ENCODE measurements around the gene NFYC.

GRCh38 chr1:40808444-40808843 is 116.9 kb downstream of the NFYC start:
- no peak for TF ChIP-seq EZH2 (IDR thresholded peaks at IDR 0.05; ENCODE audit: insufficient read depth, poor library complexity, severe bottlenecking)
- no peak for TF ChIP-seq EZH2phosphoT487 (IDR thresholded peaks at IDR 0.05; ENCODE audit: insufficient read depth, low read depth)
